Measurements from ENCODE around the gene RNF40. TPM values are rescaled to one million over a fixed set of nuclear protein-coding genes. Genes with fewer than 3 reads are reported as not detected.
A peak's percentile ranks its signal among the peaks of the same experiment; 100 is the strongest.

Gene RNF40
- total RNA-seq, 1 donor from 2014 or later, result 182 TPM

GRCh38 chr16:30782486-30783279 lies 20.6 kb downstream of the RNF40 start:
- Mint-ChIP-seq H3K27ac (ENCODE audit: unreplicated experiment) (no peak overlapping the region), H3K9me3 (ENCODE audit: unreplicated experiment) (peaks cover 10% of the 10 kb centered on the region), H3K27me3 (ENCODE audit: unreplicated experiment) (peaks cover 8% of the 10 kb centered on the region), H3K4me3 (ENCODE audit: unreplicated experiment) (no peak overlapping the region), H3K4me1 (ENCODE audit: low read depth, unreplicated experiment) (peaks cover 18% of the 10 kb centered on the region), H3K36me3 (ENCODE audit: unreplicated experiment) (no peaks in the 10 kb centered on the region)
- DNase-seq, result no peak
- TF ChIP-seq CTCF (IDR thresholded peaks at IDR 0.05; ENCODE audit: partially characterized antibody, unreplicated experiment), result no peak

GRCh38 chr16:30783280-30784109 lies 21.4 kb downstream of the RNF40 start:
- peaks cover 10% of the 10 kb centered on the region for H3K9me3 Mint-ChIP-seq (ENCODE audit: unreplicated experiment)
- peaks cover 5% of the 10 kb centered on the region for H3K27me3 Mint-ChIP-seq (ENCODE audit: unreplicated experiment)
- no peak for DNase-seq
- no peak for TF ChIP-seq CTCF (IDR thresholded peaks at IDR 0.05; ENCODE audit: partially characterized antibody, unreplicated experiment)
- peaks cover 19% of the 10 kb centered on the region for H3K4me1 Mint-ChIP-seq (ENCODE audit: low read depth, unreplicated experiment)
- H3K4me3 Mint-ChIP-seq (ENCODE audit: unreplicated experiment), result no peak overlapping the region
- H3K36me3 Mint-ChIP-seq (ENCODE audit: unreplicated experiment), result no peaks in the 10 kb centered on the region
- H3K27ac Mint-ChIP-seq (ENCODE audit: unreplicated experiment), result no peak overlapping the region

- no peaks in the 10 kb centered on the region for H3K36me3 Mint-ChIP-seq (ENCODE audit: unreplicated experiment)
- no peak for TF ChIP-seq CTCF (IDR thresholded peaks at IDR 0.05; ENCODE audit: partially characterized antibody, unreplicated experiment)
- H3K4me3 Mint-ChIP-seq (ENCODE audit: unreplicated experiment), result no peak overlapping the region
- no peak overlapping the region for H3K27ac Mint-ChIP-seq (ENCODE audit: unreplicated experiment)
- peaks cover 5% of the 10 kb centered on the region for H3K27me3 Mint-ChIP-seq (ENCODE audit: unreplicated experiment)
- H3K4me1 Mint-ChIP-seq (ENCODE audit: low read depth, unreplicated experiment), result peaks cover 14% of the 10 kb centered on the region
- DNase-seq, result no peak
- H3K9me3 Mint-ChIP-seq (ENCODE audit: unreplicated experiment), result peaks cover 7% of the 10 kb centered on the region
Measured at GRCh38 chr16:30784215-30784614, 22.1 kb downstream of the RNF40 start.

- peak overlapping the region; percentile 83 for H3K27ac Mint-ChIP-seq (ENCODE audit: unreplicated experiment)
- peaks cover 4% of the 10 kb centered on the region for H3K9me3 Mint-ChIP-seq (ENCODE audit: unreplicated experiment)
- H3K4me3 Mint-ChIP-seq (ENCODE audit: unreplicated experiment), result peak overlapping the region; percentile 92
- H3K4me1 Mint-ChIP-seq (ENCODE audit: low read depth, unreplicated experiment), result peaks cover 14% of the 10 kb centered on the region
- TF ChIP-seq CTCF (IDR thresholded peaks at IDR 0.05; ENCODE audit: partially characterized antibody, unreplicated experiment), result no peak
- H3K27me3 Mint-ChIP-seq (ENCODE audit: unreplicated experiment), result peaks cover 2% of the 10 kb centered on the region
- no peak for DNase-seq
- H3K36me3 Mint-ChIP-seq (ENCODE audit: unreplicated experiment), result no peaks in the 10 kb centered on the region
Measured at GRCh38 chr16:30785126-30786106, 23.3 kb downstream of the RNF40 start.
